ENCODE measurements around the gene TMOD1.

GRCh38 chr9:97502984-97503861 lies 1.8 kb downstream of the TMOD1 start:
- no peak for TF ChIP-seq EZH2phosphoT487 (IDR thresholded peaks at IDR 0.05; ENCODE audit: borderline replicate concordance, low read depth, low read length)
- no peak for TF ChIP-seq CTCF (conservative IDR thresholded peaks at IDR 0.05; ENCODE audit: low read length)

All from OCI-LY7 (cell line).